ENCODE results near the gene CENPP.

The CENPP gene

GRCh38 chr9:92325269-92325990, at the start of gene CENPP, which contains the start of gene NOL8:
CENPP (plus strand) TSS chr9:92325953.
NOL8 (minus strand) TSS chr9:92325350; CDS start chr9:92324161, 1,189 bp downstream.
- DNase-seq (ENCODE audit: low read depth): peak; percentile 89

- no peak for DNase-seq (ENCODE audit: low read depth)
These were observed 49.3 kb upstream of the CENPP start for GRCh38 chr9:92276331-92277032.

DNA sequence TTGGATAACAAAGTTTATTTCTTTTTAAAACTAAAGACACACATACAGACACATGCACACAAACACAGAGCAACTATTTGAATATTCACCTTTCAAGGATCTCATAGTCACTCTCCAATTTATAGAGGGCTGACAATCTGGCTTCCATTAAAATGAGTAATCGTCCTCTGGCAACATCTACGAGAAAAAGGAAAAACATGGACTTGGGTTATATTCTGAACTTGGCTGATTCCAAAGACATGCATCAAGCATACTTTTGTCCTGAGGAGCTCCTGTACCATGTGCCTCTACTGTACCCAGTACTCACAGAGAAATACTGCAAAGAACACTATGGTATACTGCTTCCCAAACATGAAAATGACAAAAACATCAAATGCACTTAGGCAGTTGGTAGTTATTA, 47.6 kb upstream of the CENPP start:
- peak; percentile 63 for DNase-seq (ENCODE audit: low read depth)

- DNase-seq (ENCODE audit: low read depth): no peak
These were observed 46.5 kb upstream of the CENPP start for GRCh38 chr9:92279302-92279701.

GRCh38 chr9:92289708-92290390, 35.9 kb upstream of the CENPP start:
- no peak for DNase-seq (ENCODE audit: low read depth)

DNA sequence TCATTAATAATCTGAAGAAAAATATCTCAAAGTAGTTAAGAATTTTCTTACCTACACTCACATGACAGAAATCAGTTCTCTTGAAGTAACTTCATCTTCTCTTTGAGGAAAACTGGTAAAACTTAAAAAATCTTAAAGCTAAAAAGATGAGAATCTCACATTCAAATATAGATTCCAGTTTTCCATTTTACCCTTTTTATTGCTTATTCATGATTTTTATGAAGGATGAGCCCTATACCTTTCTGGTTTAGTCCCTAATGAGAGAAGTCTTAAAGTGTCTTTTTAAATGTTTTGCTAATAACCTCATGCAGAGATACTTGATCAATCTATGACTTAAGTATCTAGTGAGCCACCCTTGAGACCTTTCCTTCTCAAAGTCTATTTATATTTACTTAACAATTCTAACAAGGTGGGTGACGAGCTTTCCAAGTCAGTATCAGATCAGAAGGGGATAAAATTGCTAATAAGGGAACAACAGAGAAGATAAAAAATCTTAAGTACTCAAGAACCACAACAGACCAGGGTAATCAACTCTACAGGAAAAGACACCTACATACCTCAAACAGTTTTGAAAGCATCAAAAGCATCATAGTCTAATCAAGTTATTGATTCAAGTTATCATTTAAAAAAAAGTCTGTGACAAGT, 34.8 kb upstream of the CENPP start:
- DNase-seq (ENCODE audit: low read depth): no peak

DNA sequence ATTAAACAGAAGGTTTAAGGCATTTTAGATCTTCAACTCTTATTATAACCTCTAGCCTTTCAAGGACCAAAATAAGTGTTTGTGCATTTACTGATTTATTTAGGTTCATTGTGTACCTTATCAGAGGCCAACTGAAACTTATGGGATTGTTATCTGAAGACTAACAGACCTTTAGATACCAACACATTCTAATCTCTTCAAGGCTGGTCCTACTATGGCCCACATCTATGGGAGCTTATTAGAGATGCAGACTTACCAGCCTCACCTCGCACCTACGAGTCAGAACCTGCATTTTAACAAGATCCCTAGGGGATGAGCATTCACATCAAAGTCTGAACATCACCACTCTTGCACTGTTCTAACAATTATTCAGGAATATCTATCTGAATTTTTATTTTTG, 34.2 kb upstream of the CENPP start:
- no peak for DNase-seq (ENCODE audit: low read depth)

- DNase-seq (ENCODE audit: low read depth): no peak
These were observed 33.2 kb upstream of the CENPP start for GRCh38 chr9:92292338-92293074.

GRCh38 chr9:92293075-92293354, 32.7 kb upstream of the CENPP start:
- DNase-seq (ENCODE audit: low read depth): no peak

DNA sequence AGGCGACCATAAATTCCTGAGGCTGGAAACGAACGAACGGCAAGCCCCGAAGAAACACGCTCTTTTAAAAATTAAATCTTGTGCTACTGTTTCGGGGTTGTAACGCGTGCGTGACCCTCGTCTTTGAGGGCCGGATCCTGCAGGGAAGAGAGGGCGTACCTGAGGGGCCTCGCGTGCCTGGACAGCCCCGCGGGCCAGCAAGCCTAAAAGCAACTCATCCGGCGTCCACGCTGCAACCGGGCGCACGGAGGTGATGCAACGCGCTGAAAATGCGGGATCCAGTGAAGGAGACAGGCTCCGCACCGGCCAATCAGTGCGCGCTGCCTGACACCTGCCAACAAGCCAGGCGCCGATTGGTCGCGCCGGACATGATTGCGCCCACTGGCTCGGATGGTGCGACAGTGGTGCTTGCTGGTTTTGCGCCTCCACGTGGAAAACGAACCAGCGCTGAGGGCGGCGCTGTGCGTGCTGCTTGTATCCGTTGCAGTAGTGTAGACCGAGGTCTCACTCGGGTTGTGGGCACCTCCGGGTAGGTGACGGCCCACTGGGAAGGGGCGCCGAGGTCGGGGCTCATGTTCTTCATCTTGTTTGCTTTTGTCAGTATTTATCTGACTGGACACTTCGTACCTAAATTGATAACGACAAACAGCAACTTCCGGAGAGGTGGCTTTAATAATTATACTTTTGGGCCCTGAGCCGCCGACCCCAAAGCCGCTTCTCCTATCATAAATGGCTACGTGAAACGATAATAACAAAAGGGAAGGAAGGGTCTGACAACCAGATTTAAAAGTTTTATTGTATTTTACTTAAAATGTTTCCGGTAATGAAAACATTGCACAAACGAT, 32.1 kb upstream of the CENPP start, which contains the start of gene IARS1:
Gene IARS1, minus strand, starts transcription at position 246 of the 845 bp plus-strand sequence. CDS start 4,278 bp downstream, outside the sequence.
- DNase-seq (ENCODE audit: low read depth): peak; percentile 94

- DNase-seq (ENCODE audit: low read depth): no peak
These were observed 31.5 kb upstream of the CENPP start for GRCh38 chr9:92294297-92294676.

- no peak for DNase-seq (ENCODE audit: low read depth)
These were observed 30.4 kb upstream of the CENPP start for GRCh38 chr9:92295240-92295790.

GRCh38 chr9:92295827-92296258, 29.9 kb upstream of the CENPP start:
- no peak for DNase-seq (ENCODE audit: low read depth)

DNA sequence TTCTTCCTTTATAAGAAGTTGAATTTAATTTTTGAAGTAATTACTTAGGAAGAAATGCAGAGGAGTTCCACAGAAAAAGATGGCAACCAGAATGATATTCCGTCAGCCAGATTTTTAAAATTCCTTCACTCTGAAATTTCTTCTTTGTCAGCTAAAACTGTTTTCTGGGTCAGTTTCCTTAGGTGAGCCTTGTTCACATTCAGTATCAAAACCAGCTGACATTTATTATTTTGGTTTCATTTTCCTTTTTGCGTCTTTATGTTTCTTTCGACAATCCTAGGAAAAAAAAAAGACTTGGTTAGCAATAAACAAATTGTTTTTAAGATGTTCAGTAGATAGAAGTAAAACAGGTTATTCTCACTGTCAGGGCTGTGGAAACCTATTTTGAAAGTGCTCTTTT, 28.1 kb upstream of the CENPP start:
- DNase-seq (ENCODE audit: low read depth): no peak

- no peak for DNase-seq (ENCODE audit: low read depth)
These were observed 27.7 kb upstream of the CENPP start for GRCh38 chr9:92298036-92298435.

GRCh38 chr9:92299116-92299515, 26.6 kb upstream of the CENPP start:
- DNase-seq (ENCODE audit: low read depth): no peak

DNA sequence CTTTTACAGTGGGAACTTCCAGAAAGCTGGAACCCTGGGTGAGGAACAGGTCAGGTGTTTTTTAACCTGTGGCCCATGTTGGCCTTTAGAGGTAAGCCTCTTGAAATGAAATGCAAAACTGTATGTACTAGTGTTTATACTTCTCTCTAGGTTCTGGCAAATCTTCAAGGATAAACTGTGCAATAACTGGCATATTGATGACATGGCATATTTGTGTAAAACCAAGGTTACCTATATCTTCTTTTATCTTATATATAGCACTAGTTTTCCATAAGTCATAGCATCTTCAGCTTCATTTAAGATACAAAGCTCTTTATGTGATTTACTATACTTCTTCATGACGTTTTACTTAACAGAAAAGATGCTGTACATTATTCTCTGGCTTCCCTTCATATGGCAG, 24.8 kb upstream of the CENPP start:
- DNase-seq (ENCODE audit: low read depth): no peak

DNA sequence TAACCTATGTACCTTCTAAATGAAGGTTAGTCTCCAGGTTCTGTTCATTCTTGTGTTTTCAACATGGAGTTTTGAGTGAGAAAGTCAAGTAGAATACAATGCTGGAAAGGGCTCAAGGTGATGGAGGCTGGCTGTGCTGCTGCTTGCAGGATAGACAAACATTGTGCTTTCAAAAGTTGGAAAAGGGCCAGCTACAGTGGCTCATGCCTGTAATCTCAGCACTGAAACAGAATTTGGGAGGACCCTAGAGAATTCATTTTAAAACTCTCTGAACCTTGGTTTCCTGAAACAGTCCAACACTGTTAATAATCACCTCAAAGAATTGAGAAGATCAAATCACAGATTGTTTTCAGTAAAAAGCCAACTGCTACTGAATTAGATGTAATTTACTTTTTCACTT, 16.9 kb upstream of the CENPP start:
- DNase-seq (ENCODE audit: low read depth): no peak

GRCh38 chr9:92310562-92310961, 15.2 kb upstream of the CENPP start:
- DNase-seq (ENCODE audit: low read depth): no peak

DNA sequence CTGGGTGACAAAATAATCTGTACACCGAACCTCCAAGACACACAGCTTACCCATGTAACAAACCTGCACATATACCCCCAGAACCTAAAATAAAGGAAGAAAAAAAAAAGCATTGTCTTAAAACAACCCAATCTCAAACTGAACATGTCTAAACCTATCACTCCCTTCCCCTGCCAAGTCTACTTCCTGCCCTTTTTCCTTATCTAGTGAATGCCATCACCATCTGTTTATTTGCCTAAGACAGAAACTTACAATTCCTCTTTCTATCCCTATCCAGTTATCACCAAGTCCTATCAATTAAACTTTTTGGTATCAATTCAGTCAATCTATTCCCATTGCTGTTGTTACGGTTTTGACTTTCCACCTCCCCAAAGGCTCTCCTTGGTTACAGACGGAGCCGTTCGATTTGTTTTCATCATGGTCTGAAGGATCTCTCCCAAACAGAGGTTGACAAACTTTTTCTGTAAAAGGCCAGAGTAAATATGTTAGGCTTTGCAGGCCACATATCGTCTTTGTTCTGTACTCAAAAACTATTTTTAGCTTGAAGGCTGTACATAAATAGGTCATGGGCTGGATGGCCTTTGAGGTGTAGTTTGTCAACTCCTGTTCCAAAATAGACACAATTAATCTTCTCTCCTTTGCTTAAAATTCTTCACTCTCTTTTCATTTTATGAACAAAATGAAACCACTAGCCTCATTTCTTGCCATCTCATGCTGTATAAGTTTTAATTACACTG, 12.7 kb upstream of the CENPP start:
- no peak for DNase-seq (ENCODE audit: low read depth)

All from HS-5 (cell line).